GM08714 (cell line): ENCODE measurements around the gene TBC1D32.
"Not testable (repeated sequence)": the region's sequence is repeated elsewhere in the genome, so short reads cannot be mapped to it uniquely, and the experiment has no call there.

Experiments
- H3K4me3 ChIP-seq: fragments of 200-500 bp; sonication (Bioruptor generic); 2 replicates; pipeline ENCODE4 v1.5.1; 2014; ENCODE audit warnings: mild to moderate bottlenecking, low read length, inconsistent platforms
- ZNF274 ChIP-seq: IDR thresholded peaks from 2 replicates; pipeline ENCODE4 v1.6.1; 2012; ENCODE audit warnings: mild to moderate bottlenecking, low read depth, low read length

The TBC1D32 gene, protein sequence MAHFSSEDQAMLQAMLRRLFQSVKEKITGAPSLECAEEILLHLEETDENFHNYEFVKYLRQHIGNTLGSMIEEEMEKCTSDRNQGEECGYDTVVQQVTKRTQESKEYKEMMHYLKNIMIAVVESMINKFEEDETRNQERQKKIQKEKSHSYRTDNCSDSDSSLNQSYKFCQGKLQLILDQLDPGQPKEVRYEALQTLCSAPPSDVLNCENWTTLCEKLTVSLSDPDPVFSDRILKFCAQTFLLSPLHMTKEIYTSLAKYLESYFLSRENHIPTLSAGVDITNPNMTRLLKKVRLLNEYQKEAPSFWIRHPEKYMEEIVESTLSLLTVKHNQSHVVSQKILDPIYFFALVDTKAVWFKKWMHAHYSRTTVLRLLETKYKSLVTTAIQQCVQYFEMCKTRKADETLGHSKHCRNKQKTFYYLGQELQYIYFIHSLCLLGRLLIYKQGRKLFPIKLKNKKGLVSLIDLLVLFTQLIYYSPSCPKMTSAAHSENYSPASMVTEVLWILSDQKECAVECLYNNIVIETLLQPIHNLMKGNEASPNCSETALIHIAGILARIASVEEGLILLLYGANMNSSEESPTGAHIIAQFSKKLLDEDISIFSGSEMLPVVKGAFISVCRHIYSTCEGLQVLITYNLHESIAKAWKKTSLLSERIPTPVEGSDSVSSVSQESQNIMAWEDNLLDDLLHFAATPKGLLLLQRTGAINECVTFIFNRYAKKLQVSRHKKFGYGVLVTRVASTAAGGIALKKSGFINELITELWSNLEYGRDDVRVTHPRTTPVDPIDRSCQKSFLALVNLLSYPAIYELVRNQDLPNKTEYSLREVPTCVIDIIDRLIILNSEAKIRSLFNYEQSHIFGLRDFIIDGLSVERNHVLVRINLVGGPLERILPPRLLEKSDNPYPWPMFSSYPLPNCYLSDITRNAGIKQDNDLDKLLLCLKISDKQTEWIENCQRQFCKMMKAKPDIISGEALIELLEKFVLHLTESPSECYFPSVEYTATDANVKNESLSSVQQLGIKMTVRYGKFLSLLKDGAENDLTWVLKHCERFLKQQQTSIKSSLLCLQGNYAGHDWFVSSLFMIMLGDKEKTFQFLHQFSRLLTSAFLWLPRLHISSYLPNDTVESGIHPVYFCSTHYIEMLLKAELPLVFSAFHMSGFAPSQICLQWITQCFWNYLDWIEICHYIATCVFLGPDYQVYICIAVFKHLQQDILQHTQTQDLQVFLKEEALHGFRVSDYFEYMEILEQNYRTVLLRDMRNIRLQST

DNA sequence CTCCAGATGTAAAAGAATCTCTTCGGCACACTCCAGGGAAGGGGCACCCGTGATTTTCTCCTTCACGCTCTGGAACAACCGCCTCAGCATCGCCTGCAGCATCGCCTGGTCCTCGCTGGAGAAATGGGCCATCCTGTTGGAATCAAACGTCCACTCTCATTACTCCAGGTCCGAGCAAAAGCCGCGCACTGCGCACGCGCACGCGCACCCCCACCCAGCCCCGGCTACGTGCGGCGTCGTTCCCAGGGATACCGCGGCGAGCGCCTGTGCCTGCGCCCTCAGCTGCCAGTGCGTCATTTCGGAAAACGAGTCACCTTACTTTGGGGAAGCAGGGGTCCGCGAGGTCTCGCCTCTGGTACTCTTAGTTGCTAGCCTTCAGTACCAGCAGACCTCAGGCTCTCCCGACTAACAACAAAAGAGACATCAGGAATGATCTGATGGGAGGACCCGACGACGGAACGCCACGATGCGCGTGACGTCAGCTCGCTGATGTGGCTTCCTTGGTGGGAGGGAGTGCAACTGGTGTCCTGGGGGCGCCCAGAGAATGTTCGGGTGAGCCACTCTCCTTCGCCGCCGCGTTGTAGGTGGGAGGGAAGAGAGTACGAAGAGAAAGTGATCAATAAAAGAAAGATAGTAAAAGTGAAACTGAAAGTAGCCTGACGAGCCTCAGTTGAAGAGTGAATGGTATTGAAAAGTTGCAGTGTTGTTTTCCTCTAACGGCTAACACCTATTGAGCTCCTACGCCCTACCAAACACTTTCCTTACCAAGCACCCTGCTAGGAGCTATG lies at the start of gene TBC1D32:
Gene TBC1D32, minus strand, starts transcription at position 182 of the 788 bp plus-strand sequence. Its CDS starts 50 bp downstream, at position 132.
- H3K4me3 ChIP-seq: peak within 1 kb of the TSS; percentile 78
- TF ChIP-seq ZNF274: no peak

DNA sequence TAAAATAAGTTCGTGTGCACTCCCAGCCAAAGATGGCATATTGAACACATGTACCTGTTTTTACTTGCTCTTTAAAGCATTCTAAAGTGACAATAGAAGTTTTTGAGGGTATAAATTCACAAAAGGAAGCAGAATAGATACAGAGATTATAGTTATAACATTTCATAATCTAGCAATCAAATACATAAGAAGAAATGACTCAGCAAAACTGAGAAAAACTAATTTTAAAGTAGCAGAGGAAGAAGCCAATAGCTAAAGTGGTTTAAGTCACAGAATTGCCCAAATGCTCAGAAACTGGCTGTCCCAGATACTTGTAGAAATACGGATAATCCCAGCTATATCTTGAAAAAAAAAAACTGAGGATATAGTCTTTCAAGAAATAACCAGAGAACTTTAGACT lies 49.2 kb upstream of the TBC1D32 start:
- no peak for TF ChIP-seq ZNF274
- no peak overlapping the region for H3K4me3 ChIP-seq

DNA sequence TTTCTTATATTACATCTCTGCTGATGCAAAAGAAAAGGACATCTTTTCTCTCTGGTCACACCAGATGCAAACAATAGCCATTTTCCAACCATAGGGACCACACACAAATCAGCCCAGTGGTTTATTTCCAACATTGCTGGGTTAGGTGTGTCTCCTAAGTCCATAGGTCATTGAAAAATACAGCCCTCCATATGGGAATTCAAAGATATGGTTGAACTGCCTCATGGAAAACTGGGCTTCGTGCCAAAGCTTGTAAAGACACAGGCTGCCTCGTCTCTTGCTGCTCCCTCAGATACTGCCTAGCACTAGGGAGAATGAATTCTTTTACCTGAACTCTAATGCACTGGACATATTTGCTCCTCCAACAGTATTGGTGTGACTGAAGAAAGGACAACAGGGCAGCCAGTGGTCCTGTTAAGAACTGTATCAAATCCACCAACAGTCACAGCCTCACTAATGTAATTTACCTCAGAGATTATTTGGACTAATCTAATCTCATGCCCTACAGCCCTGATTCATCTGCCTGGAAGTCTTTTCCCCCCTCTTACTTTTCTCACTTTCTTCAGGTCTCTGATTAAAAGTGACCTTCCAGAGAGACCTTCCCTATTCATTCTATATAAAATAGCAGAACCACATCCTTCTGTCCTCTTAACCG lies 48.3 kb upstream of the TBC1D32 start:
- no peak overlapping the region for H3K4me3 ChIP-seq
- no peak for TF ChIP-seq ZNF274

DNA sequence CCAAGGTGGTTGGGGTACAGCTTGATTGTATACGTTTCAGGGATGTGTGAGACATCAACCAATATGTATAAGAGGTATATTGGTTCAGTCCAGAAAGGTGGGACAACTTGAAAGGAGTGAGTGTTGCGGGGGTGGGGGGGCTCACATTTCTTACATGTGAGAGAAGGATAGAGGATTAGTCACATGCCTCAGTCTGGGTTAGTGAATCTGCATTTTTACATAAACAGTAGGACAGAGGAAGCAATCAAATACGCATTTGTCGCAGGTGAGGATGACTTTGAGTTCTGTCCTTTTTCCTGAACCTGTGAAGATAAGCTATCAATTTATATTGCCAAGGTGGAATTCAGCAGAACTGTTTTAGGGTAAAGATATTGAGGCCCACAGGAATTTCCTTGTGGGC lies 42.1 kb upstream of the TBC1D32 start:
- H3K4me3 ChIP-seq: no peak overlapping the region
- TF ChIP-seq ZNF274: no peak

DNA sequence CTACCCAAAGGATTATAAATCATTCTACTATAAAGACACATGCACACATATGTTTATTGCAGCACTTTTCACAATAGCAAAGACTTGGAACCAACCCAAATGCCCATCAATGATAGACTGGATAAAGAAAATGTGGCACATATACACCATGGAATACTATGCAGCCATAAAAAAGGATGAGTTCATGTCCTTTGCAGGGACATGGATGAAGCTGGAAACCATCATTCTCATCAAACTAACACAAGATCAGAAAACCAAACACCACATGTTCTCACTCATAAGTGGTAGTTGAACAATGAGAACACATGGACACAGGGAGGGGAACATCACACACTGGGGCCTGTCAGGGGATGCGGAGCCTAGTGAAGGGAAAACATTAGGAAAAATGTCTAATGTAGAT lies 39.9 kb upstream of the TBC1D32 start:
- not testable (repeated sequence) for H3K4me3 ChIP-seq

DNA sequence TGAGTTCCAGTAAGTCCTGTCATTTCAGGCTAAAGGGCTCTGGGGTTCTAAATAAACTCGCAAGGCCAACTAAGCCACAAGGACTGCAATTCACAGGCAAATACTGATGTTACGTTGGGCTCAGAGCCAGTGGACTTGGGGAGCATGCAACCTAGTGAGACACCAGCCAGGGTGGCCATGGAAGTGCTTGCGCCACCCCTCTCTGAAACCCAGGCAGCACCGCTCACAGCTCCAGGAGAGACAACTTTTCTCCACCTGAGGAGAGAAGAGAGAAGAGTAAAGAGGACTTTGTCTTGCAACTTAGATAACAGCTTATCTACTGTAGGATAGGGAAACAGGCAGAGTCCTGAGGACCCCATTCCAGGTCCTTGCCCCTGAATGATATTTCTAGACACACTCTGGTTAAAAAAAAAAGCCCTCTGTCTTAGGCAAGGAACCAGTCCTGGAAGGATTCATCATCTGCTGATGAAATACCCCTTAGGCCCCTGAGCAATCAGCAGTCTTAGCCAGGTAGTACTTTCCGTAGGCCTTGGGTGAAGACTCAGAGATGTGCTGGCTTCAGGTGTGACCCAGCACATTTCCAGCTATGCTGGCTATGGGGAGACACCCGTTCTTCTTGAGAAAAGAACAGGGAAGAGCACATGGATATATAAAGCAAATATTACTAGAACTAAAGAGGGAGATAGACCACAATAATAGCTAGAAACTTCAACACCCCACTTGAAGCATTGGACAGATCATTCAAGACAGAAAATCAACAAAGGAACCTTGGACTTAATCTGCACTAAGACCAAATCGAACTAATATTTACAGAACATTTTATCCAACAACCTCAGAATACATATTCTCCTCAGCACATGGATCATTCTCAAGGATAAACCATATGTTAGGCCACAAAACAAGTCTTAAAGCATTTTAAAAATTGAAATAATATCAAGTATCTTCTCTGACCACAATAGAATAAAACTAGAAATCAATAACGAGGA lies 31.5 kb upstream of the TBC1D32 start:
- no peak for TF ChIP-seq ZNF274
- no peak overlapping the region for H3K4me3 ChIP-seq

DNA sequence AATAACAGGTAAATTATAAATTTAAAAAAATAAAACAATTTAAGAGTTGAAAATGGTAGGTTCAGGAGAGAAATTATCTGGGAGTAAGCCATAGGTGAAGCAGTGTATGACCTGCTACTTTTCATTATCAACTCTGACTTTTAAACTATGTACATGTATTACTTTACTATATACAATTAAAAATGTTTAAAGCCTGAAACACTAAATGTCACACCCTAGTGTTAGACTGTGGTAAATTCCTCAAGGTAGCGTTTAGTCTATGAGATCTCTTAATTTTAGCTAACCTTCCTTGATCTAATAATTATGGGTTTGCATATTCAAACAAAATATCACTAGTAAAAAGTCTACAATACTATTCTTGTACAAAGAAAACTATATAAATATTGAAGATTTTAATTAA lies 22.3 kb upstream of the TBC1D32 start:
- no peak for TF ChIP-seq ZNF274
- no peak overlapping the region for H3K4me3 ChIP-seq

DNA sequence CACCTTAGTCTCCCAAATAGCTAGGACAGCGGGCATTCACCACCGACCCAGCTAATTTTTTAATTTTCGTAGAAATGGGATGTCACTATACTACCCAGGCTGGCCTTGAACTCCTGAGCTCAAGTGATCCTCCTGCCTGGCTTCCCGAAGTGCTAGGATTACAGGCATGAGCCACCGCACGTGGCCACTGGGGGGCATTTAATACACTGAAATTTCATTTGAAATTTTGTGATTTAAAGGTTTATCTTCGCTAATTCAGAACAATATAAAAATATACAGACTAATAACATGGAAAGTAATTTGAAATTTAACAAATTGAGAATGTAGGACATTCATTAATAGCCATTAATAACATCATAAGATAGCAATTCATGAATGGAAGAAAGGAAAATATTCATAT lies 20.5 kb upstream of the TBC1D32 start:
- H3K4me3 ChIP-seq: no peak overlapping the region
- no peak for TF ChIP-seq ZNF274

DNA sequence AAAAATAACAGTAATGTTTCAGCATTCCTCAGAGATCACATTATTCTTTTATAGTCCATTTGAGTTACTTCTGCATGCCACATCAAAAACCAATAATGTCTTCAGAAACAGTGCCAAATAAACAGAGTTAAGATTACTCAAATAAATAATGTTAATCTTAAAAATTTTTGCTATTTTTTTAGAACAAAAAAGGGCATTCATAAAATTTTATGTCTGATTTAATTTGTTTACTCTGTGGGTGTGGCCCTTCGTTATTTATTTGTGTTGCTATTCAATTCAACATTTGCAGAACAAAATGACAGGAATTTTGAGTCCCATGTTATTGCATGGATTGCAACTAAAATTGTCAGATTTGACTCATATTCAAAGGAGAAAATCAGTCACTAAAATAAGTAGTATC lies 18.7 kb upstream of the TBC1D32 start:
- H3K4me3 ChIP-seq: no peak overlapping the region
- no peak for TF ChIP-seq ZNF274

DNA sequence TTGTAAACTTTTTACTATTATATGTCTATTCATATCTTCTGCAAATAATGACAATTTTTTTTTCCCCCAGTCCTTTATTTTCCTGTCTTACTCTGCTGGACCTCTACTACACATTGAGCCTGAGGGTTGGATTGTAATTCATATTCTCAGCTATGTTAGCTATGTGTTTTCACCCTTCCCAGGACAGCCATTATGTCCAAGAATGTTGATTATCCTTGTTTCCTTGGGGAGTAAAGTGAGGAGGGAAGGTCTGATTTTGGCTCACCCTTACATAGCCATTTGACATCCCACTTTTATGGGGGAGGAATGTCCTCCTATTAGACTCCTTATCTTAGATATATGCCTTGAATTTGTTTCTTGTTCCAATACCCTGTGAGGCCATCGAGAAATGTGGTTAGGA lies 17.6 kb upstream of the TBC1D32 start:
- no peak overlapping the region for H3K4me3 ChIP-seq
- no peak for TF ChIP-seq ZNF274

DNA sequence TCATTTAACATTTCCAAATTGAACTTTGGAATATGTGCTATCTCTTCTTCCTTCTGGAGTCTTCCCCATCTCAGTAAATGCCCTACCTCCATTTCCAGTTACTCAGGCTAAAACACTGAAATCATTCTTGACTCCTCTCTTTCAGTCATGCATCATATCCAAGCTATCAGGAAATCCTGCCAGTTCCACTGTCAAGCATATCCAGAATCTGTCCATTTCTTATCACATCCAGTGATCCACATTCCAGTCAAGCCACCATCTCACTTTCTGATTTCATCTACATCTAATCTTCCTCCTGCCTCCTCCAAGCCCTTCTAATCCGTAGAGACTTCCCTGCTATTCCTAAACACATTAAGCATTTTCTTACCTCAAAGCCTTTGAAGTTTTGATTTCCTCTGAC lies 15.3 kb upstream of the TBC1D32 start:
- no peak for TF ChIP-seq ZNF274
- no peak overlapping the region for H3K4me3 ChIP-seq

DNA sequence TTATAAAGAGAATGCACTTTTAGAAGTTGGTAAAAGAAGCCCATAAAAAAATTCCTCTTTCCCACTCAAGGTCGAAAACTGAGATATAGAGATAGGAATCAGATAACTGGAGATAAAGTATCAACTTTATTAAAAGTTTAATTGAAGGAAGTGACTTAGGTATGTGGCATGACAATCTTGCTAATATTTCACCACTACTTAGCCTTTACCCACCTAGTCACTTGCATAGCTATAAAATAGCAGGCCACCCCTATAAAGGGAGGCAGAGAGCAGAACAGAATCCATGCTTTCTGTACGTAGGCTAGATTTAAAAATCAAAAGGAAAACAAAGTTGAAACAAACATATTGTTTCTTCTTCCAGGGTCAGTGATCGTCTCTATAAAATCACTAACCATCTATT lies 13.2 kb upstream of the TBC1D32 start:
- TF ChIP-seq ZNF274: no peak
- H3K4me3 ChIP-seq: no peak overlapping the region
